Stomach (tissue), 4 donors: ENCODE measurements around the gene CMKLR1.

ENCODE experiments used
- EP300 ChIP-seq: sonication (generic); formaldehyde crosslinking; IDR thresholded peaks from one replicate; pipeline ENCODE4 v1.6.1; 2017; ENCODE audit warnings: antibody characterized with exemption
- POLR2A ChIP-seq, 4 donors: fragments of 450-650 bp; IDR thresholded peaks; one replicate each; pipeline ENCODE4 v1.6.1; 2016; ENCODE audit warnings: antibody characterized with exemption in 4 of 4, control low read depth in 2 of 4, mild to moderate bottlenecking in 1 of 4, moderate library complexity in 1 of 4
- POLR2AphosphoS5 ChIP-seq, 3 donors: sonication (generic); formaldehyde crosslinking; IDR thresholded peaks; one replicate each; pipeline ENCODE4 v1.6.1; 2016; ENCODE audit warnings: antibody characterized with exemption in 3 of 3
- TF ChIP-seq, protein P1 (sequence below), 7 experiments: fragments of 450-650 bp in 4 of 7; fragments of 200-600 bp in 3 of 7; sonication (generic) in 3 of 7; IDR thresholded peaks; one replicate each; pipeline ENCODE4 v1.5.1; 2016 to 2019; ENCODE audit warnings: antibody characterized with exemption in 7 of 7, control low read depth in 2 of 7, mild to moderate bottlenecking in 1 of 7

- TF ChIP-seq, protein P1, sequence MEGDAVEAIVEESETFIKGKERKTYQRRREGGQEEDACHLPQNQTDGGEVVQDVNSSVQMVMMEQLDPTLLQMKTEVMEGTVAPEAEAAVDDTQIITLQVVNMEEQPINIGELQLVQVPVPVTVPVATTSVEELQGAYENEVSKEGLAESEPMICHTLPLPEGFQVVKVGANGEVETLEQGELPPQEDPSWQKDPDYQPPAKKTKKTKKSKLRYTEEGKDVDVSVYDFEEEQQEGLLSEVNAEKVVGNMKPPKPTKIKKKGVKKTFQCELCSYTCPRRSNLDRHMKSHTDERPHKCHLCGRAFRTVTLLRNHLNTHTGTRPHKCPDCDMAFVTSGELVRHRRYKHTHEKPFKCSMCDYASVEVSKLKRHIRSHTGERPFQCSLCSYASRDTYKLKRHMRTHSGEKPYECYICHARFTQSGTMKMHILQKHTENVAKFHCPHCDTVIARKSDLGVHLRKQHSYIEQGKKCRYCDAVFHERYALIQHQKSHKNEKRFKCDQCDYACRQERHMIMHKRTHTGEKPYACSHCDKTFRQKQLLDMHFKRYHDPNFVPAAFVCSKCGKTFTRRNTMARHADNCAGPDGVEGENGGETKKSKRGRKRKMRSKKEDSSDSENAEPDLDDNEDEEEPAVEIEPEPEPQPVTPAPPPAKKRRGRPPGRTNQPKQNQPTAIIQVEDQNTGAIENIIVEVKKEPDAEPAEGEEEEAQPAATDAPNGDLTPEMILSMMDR (IDR thresholded peaks at IDR 0.05): no peak
- TF ChIP-seq POLR2A (IDR thresholded peaks at IDR 0.05) (no peak), POLR2AphosphoS5 (IDR thresholded peaks at IDR 0.05) (no peak), EP300 (no peak)
Measured at GRCh38 chr12:108381787-108382436, 42.8 kb upstream of the CMKLR1 start.
